K562 (cell line): Measurements from ENCODE around the gene LMNA. TPM values are rescaled to one million over a fixed set of nuclear protein-coding genes. Genes with fewer than 3 reads are reported as not detected.

Source experiments
- ETS1 ChIP-seq: conservative IDR thresholded peaks from 2 replicates; pipeline ENCODE4 v1.6.1; 2011; ENCODE audit warnings: low read depth, mild to moderate bottlenecking, low read length; ENCODE audit not compliant: control insufficient read depth
- MNT ChIP-seq, 2 experiments: fragments of 450-650 bp; conservative IDR thresholded peaks; 2 replicates each; pipeline ENCODE4 v1.6.1; 2017; ENCODE audit warnings: mild to moderate bottlenecking in 2 of 2, moderate library complexity in 2 of 2
- MTA1 ChIP-seq: fragments of 450-650 bp; IDR thresholded peaks from 2 replicates; pipeline ENCODE4 v1.6.1; 2017; ENCODE audit warnings: borderline replicate concordance
- MXD1 ChIP-seq: fragments of 250-450 bp; sonication (Bioruptor Pico); IDR thresholded peaks from 2 replicates; pipeline ENCODE4 v1.8.0; 2021; ENCODE audit warnings: borderline replicate concordance, mild to moderate bottlenecking, moderate library complexity; ENCODE audit not compliant: poor library complexity, severe bottlenecking
- NRF1 ChIP-seq, 2 experiments: fragments of 450-650 bp; IDR thresholded peaks in 1 of 2; conservative IDR thresholded peaks in 1 of 2; 2 replicates each; pipeline ENCODE4 v1.6.1; 2014; ENCODE audit warnings: mild to moderate bottlenecking in 2 of 2
- PRDM10 ChIP-seq: fragments of 450-650 bp; IDR thresholded peaks from 2 replicates; pipeline ENCODE4 v1.6.1; 2018; ENCODE audit not compliant: partially characterized antibody
- RREB1 ChIP-seq: fragments of 250-450 bp; sonication (Bioruptor Pico); IDR thresholded peaks from 2 replicates; pipeline ENCODE4 v1.4.0; 2020
- YY1 ChIP-seq, 3 experiments: IDR thresholded peaks; 2 replicates each; pipeline ENCODE4 v1.6.1; 2011; ENCODE audit warnings: low read length in 2 of 3, mild to moderate bottlenecking in 2 of 3, moderate library complexity in 2 of 3, borderline replicate concordance in 1 of 3, control low read depth in 1 of 3, low read depth in 1 of 3; ENCODE audit not compliant: insufficient read depth in 3 of 3, insufficient replicate concordance in 2 of 3, control insufficient read depth in 1 of 3, insufficient read length in 1 of 3; ENCODE audit errors: extremely low read depth in 1 of 3
- polyA plus RNA-seq, 8 experiments: library from polyadenylated mRNA; depleted of rRNA in 4 of 8; stranded (reverse) in 5 of 8; unstranded in 3 of 8; fragments of >200 nt; fragmentation: Nextera tagmentation in 2 of 8; fragmentation: Illumina TruSeq in 1 of 8; extraction: Ambion mirVana in 2 of 8; extraction: Trizol in 1 of 8; gene quantifications; 2 replicates each; pipeline versions ENCODE4 v1.2.1 to v1.2.3, GENCODE V29; 2011 to 2014; ENCODE audit warnings: inconsistent platforms in 1 of 8, missing spikeins in 1 of 8
- total RNA-seq, 7 experiments: library from RNA; depleted of rRNA in 6 of 7; stranded (reverse); fragments of >200 nt in 6 of 7; fragmentation: Illumina TruSeq in 2 of 7; extraction: Trizol in 2 of 7; gene quantifications; 2 replicates each; pipeline versions ENCODE4 v1.2.1 to v1.2.3, GENCODE V29; 2011 to 2021; ENCODE audit warnings: low replicate concordance in 1 of 7

The LMNA gene
- total and polyA plus RNA-seq, 9 of the 15 experiments (the other 6 are each of a cell fraction or from before 2014, with no cell fraction given), result 1.00 to 347 (median 88.2) TPM

- no peak for TF ChIP-seq RREB1 (CRISPR knock-in tag)
- peak; percentile 96 for TF ChIP-seq PRDM10
- TF ChIP-seq ETS1, result peak; percentile 97
- peak; percentile 73; the same call in 1 of the 2 replicates for TF ChIP-seq MTA1
- TF ChIP-seq YY1 (IDR thresholded peaks at IDR 0.05; ENCODE audit: borderline replicate concordance in 1 of 3, control insufficient read depth in 1 of 3, extremely low read depth in 1 of 3, insufficient read depth in 3 of 3, insufficient read length in 1 of 3, insufficient replicate concordance in 2 of 3, low read depth in 1 of 3, low read length in 2 of 3), result peak in 2 of 3 experiments; percentile 53 to 70
- peak in 1 of 2 experiments; percentile 32; a peak in 1 of 4 replicates for TF ChIP-seq NRF1 (conservative IDR thresholded peaks at IDR 0.05 in 1 of 2, IDR thresholded peaks at IDR 0.05 in 1 of 2)
- peak; percentile 66 for TF ChIP-seq MXD1
- TF ChIP-seq MNT (conservative IDR thresholded peaks at IDR 0.05), result peak; percentile 91 to 95
Measured at GRCh38 chr1:156082309-156083091, 32.0 kb upstream of the LMNA start, which contains the start of gene MEX3A (continued).
